ENCODE data around the gene CCDC86. TPM values are rescaled to one million over a fixed set of nuclear protein-coding genes. Genes with fewer than 3 reads are reported as not detected.

Gene CCDC86
- total RNA-seq, 1 experiment from 2014 or later = 53.5 TPM

GRCh38 chr11:60809249-60809648 lies 32.7 kb upstream of the CCDC86 start (continued):
- TF ChIP-seq ATF1 (CRISPR knock-in tag; IDR thresholded peaks at IDR 0.05) (no peak), KAT7 (CRISPR knock-in tag; IDR thresholded peaks at IDR 0.05; ENCODE audit: borderline replicate concordance) (no peak), RELA (CRISPR knock-in tag; IDR thresholded peaks at IDR 0.05; ENCODE audit: borderline replicate concordance) (no peak), ZNF281 (CRISPR knock-in tag; IDR thresholded peaks at IDR 0.05) (no peak), ZNF423 (CRISPR knock-in tag; IDR thresholded peaks at IDR 0.05) (no peak), TEAD1 (CRISPR knock-in tag; IDR thresholded peaks at IDR 0.05) (no peak)
- TF ChIP-seq, protein P1, sequence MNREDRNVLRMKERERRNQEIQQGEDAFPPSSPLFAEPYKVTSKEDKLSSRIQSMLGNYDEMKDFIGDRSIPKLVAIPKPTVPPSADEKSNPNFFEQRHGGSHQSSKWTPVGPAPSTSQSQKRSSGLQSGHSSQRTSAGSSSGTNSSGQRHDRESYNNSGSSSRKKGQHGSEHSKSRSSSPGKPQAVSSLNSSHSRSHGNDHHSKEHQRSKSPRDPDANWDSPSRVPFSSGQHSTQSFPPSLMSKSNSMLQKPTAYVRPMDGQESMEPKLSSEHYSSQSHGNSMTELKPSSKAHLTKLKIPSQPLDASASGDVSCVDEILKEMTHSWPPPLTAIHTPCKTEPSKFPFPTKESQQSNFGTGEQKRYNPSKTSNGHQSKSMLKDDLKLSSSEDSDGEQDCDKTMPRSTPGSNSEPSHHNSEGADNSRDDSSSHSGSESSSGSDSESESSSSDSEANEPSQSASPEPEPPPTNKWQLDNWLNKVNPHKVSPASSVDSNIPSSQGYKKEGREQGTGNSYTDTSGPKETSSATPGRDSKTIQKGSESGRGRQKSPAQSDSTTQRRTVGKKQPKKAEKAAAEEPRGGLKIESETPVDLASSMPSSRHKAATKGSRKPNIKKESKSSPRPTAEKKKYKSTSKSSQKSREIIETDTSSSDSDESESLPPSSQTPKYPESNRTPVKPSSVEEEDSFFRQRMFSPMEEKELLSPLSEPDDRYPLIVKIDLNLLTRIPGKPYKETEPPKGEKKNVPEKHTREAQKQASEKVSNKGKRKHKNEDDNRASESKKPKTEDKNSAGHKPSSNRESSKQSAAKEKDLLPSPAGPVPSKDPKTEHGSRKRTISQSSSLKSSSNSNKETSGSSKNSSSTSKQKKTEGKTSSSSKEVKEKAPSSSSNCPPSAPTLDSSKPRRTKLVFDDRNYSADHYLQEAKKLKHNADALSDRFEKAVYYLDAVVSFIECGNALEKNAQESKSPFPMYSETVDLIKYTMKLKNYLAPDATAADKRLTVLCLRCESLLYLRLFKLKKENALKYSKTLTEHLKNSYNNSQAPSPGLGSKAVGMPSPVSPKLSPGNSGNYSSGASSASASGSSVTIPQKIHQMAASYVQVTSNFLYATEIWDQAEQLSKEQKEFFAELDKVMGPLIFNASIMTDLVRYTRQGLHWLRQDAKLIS (CRISPR knock-in tag; IDR thresholded peaks at IDR 0.05; ENCODE audit: borderline replicate concordance) = no peak

DNA sequence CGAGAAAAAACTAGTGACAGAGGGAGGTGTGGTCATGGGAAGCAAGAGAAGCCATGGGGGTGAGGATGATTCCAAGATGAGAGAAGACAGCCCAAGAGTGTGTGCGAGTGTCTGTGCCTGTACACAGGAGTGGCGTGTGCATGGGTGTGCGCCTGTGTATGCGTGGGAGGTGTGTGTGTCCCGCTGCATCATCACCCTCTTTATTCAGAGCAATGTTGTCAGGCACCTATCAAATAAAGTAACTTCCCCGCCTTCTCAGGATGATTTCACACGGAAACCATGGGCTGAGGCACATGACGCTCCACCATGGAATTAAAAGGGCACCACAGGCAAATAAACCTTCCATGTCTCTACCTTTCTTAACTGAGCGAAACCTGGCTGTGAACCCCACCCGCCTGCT lies 32.2 kb upstream of the CCDC86 start:
- H3K36me3 Mint-ChIP-seq = 0 out of 2 replicates have a peak, but pooled peaks cover 3% of the 10 kb centered on the region
- no peak for DNase-seq (ENCODE audit: low spot score)
- H3K27ac Mint-ChIP-seq = no peak overlapping the region
- ChIA-PET POLR2A (no interaction called here), CTCF (no interaction called here)
- no peak overlapping the region for H3K4me3 Mint-ChIP-seq
- H3K9me3 Mint-ChIP-seq = peaks cover 12% of the 10 kb centered on the region
- no peak for ATAC-seq
- no peaks in the 10 kb centered on the region for H3K4me1 Mint-ChIP-seq
- 0 out of 2 replicates have a peak, but pooled peaks cover 6% of the 10 kb centered on the region for H3K27me3 Mint-ChIP-seq (ENCODE audit: low read depth)
- TF ChIP-seq ATF2 (CRISPR knock-in tag; IDR thresholded peaks at IDR 0.05; ENCODE audit: borderline replicate concordance, low read depth) (no peak), MLX (CRISPR knock-in tag; IDR thresholded peaks at IDR 0.05) (no peak), ZNF671 (CRISPR knock-in tag; IDR thresholded peaks at IDR 0.05) (no peak), SMAD3 (CRISPR knock-in tag; IDR thresholded peaks at IDR 0.05; ENCODE audit: borderline replicate concordance) (no peak), NFE2L1 (CRISPR knock-in tag; IDR thresholded peaks at IDR 0.05) (no peak), JAZF1 (CRISPR knock-in tag; IDR thresholded peaks at IDR 0.05) (no peak), FOXK1 (CRISPR knock-in tag; IDR thresholded peaks at IDR 0.05) (no peak), GRHL2 (CRISPR knock-in tag; IDR thresholded peaks at IDR 0.05; ENCODE audit: insufficient replicate concordance, severe bottlenecking) (no peak), ELF4 (CRISPR knock-in tag; IDR thresholded peaks at IDR 0.05; ENCODE audit: low read depth) (no peak), NR1H2 (CRISPR knock-in tag; IDR thresholded peaks at IDR 0.05) (no peak), ZNF423 (CRISPR knock-in tag; IDR thresholded peaks at IDR 0.05) (no peak)
- TF ChIP-seq, protein P2, sequence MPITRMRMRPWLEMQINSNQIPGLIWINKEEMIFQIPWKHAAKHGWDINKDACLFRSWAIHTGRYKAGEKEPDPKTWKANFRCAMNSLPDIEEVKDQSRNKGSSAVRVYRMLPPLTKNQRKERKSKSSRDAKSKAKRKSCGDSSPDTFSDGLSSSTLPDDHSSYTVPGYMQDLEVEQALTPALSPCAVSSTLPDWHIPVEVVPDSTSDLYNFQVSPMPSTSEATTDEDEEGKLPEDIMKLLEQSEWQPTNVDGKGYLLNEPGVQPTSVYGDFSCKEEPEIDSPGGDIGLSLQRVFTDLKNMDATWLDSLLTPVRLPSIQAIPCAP (CRISPR knock-in tag; IDR thresholded peaks at IDR 0.05) = no peak
- TF ChIP-seq, protein P1 (CRISPR knock-in tag; IDR thresholded peaks at IDR 0.05; ENCODE audit: borderline replicate concordance) = no peak
- TF ChIP-seq, protein P3, sequence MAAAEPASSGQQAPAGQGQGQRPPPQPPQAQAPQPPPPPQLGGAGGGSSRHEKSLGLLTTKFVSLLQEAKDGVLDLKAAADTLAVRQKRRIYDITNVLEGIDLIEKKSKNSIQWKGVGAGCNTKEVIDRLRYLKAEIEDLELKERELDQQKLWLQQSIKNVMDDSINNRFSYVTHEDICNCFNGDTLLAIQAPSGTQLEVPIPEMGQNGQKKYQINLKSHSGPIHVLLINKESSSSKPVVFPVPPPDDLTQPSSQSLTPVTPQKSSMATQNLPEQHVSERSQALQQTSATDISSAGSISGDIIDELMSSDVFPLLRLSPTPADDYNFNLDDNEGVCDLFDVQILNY (CRISPR knock-in tag; IDR thresholded peaks at IDR 0.05) = no peak
- TF ChIP-seq, protein P4, sequence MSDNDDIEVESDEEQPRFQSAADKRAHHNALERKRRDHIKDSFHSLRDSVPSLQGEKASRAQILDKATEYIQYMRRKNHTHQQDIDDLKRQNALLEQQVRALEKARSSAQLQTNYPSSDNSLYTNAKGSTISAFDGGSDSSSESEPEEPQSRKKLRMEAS (CRISPR knock-in tag; IDR thresholded peaks at IDR 0.05) = no peak
